HepG2 (cell line): ENCODE results near the gene DIAPH3. TPM values are rescaled to one million over a fixed set of nuclear protein-coding genes. Genes with fewer than 3 reads are reported as not detected.

Experiments
- ATAC-seq: fragments of 200-7000 bp; cut with Tn5 transposase; 3 replicates; pipeline ENCODE4 v1.9.1; 2020; ENCODE audit warnings: mild to moderate bottlenecking, moderate library complexity
- BruUV-seq: library from RNA; stranded (reverse); fragments of 400-500 nt; replicated peaks from 2 replicates; lab custom pipeline; 2021; lab: Mats Ljungman, UMichigan
- CTCF ChIA-PET: fragments of 300-600 bp; formaldehyde crosslinking; extraction: SDS; loops from one replicate; lab custom pipeline; 2021; ENCODE audit warnings: low total read pairs, inconsistent platforms, low intra/inter-chr PET ratio; lab: Yijun Ruan, JAX
- POLR2A ChIA-PET: fragments of 350-600 bp; sonication (Branson Sonifier 250); formaldehyde crosslinking; loops from one replicate; lab custom pipeline; 2020; ENCODE audit warnings: antibody characterized with exemption, inconsistent platforms; lab: Yijun Ruan, JAX
- DNase-seq: peaks from one replicate; pipeline ENCODE4 v3.0.0-alpha.2; 2015; ENCODE audit warnings: low spot score
- FAIRE-seq: peaks from 3 replicates; lab custom pipeline; 2011; peaks lifted over from hg19 to GRCh38; lab: Jason Lieb, UNC
- H2AFZ ChIP-seq: one replicate; pipeline ENCODE4 v1.6.1; 2011; ENCODE audit warnings: low read length, inconsistent platforms
- H3K27ac ChIP-seq: fragments of 300-600 bp; 3 replicates; pipeline ENCODE4 v1.8.0; 2011; ENCODE audit warnings: mixed run types, mild to moderate bottlenecking, mixed read lengths, low read length, inconsistent platforms; ENCODE audit not compliant: insufficient read depth; ENCODE audit errors: extremely low read length
- H3K27me3 ChIP-seq, 2 experiments: fragments of 200-600 bp in 1 of 2; 2 replicates in 1 of 2; 3 replicates in 1 of 2; pipeline versions ENCODE4 v1.6.0 to v1.8.0; 2011; ENCODE audit warnings: low read length in 2 of 2, mild to moderate bottlenecking in 2 of 2, moderate library complexity in 2 of 2, inconsistent platforms in 1 of 2; ENCODE audit not compliant: insufficient read depth in 2 of 2, control insufficient read depth in 1 of 2
- H3K36me3 ChIP-seq, 2 experiments: fragments of 200-600 bp in 1 of 2; replicated peaks in 1 of 2; 2 replicates in 1 of 2; 3 replicates in 1 of 2; pipeline versions ENCODE4 v1.5.1 to v1.8.0; 2011; ENCODE audit warnings: low read length in 2 of 2, inconsistent platforms in 1 of 2; ENCODE audit not compliant: insufficient read depth in 2 of 2, control insufficient read depth in 1 of 2
- H3K4me1 ChIP-seq: 2 replicates; pipeline ENCODE4 v1.5.1; 2012; ENCODE audit warnings: low read length, inconsistent platforms; ENCODE audit not compliant: insufficient read depth
- H3K4me2 ChIP-seq: 2 replicates; pipeline ENCODE4 v1.6.0; 2011; ENCODE audit warnings: low read depth, low read length, inconsistent platforms
- H3K4me3 ChIP-seq, 3 experiments: fragments of 200-600 bp in 1 of 3; sonication (generic), shearing (Covaris generic) in 1 of 3; replicated peaks in 1 of 3; 2 replicates each; pipeline ENCODE4 v1.5.1; 2011 to 2016; ENCODE audit warnings: low read length in 3 of 3, inconsistent platforms in 2 of 3, low read depth in 2 of 3, mild to moderate bottlenecking in 2 of 3, control low read depth in 1 of 3, mixed read lengths in 1 of 3; ENCODE audit not compliant: insufficient read depth in 1 of 3
- H3K79me2 ChIP-seq: one replicate; pipeline ENCODE4 v1.6.1; 2011; ENCODE audit warnings: low read length, inconsistent platforms; ENCODE audit not compliant: insufficient read depth
- H3K9ac ChIP-seq: 2 replicates; pipeline ENCODE4 v1.6.0; 2011; ENCODE audit warnings: mild to moderate bottlenecking, low read depth, low read length, inconsistent platforms; ENCODE audit not compliant: insufficient read depth
- H3K9me3 ChIP-seq: 2 replicates; pipeline ENCODE4 v1.5.1; 2012; ENCODE audit warnings: mild to moderate bottlenecking, low read length
- H4K20me1 ChIP-seq: 2 replicates; pipeline ENCODE4 v1.6.0; 2011; ENCODE audit warnings: inconsistent platforms, mild to moderate bottlenecking, low read length, moderate library complexity; ENCODE audit not compliant: insufficient read depth
- GABPB1 ChIP-seq: IDR thresholded peaks from 2 replicates; pipeline ENCODE4 v1.6.1; 2016; ENCODE audit warnings: mild to moderate bottlenecking, missing genetic modification reagents, moderate library complexity, missing compliant biosample characterization
- GATAD2A ChIP-seq: IDR thresholded peaks from 2 replicates; pipeline ENCODE4 v1.6.1; 2016
- HES4 ChIP-seq: sonication (generic); formaldehyde crosslinking; IDR thresholded peaks from 2 replicates; pipeline ENCODE4 v1.9.0; 2021; ENCODE audit warnings: mild to moderate bottlenecking, missing genetic modification reagents, borderline replicate concordance
- PAF1 ChIP-seq: IDR thresholded peaks from 2 replicates; pipeline ENCODE4 v1.6.1; 2016; ENCODE audit warnings: missing genetic modification reagents, missing compliant biosample characterization
- SMAD9 ChIP-seq: sonication (generic); formaldehyde crosslinking; IDR thresholded peaks from 2 replicates; pipeline ENCODE4 v1.5.1; 2020; ENCODE audit warnings: mild to moderate bottlenecking, missing genetic modification reagents
- U2AF2 ChIP-seq: fragments of 200-400 bp; formaldehyde crosslinking; IDR thresholded peaks from 2 replicates; pipeline ENCODE4 v1.6.1; 2017; ENCODE audit warnings: low read depth, mild to moderate bottlenecking, low read length
- ZMYM4 ChIP-seq: sonication (generic); formaldehyde crosslinking; IDR thresholded peaks from 2 replicates; pipeline ENCODE4 v1.8.1; 2023; ENCODE audit warnings: mild to moderate bottlenecking, missing genetic modification reagents
- ZNF670 ChIP-seq: sonication (generic); formaldehyde crosslinking; IDR thresholded peaks from 2 replicates; pipeline ENCODE4 v1.8.0; 2022; ENCODE audit warnings: mild to moderate bottlenecking, missing genetic modification reagents, borderline replicate concordance
- ZNF83 ChIP-seq: sonication (generic); formaldehyde crosslinking; IDR thresholded peaks from 2 replicates; pipeline ENCODE4 v1.4.0; 2020; ENCODE audit warnings: missing genetic modification reagents, mild to moderate bottlenecking, borderline replicate concordance
- ZSCAN31 ChIP-seq: sonication (generic); formaldehyde crosslinking; IDR thresholded peaks from 2 replicates; pipeline ENCODE4 v1.5.0; 2020; ENCODE audit warnings: low read depth, mild to moderate bottlenecking, missing genetic modification reagents
- WGBS: methylation state at CpG from one replicate; pipeline ENCODE4 v1.1.6; 2017; ENCODE audit warnings: low lambda C conversion rate; 5-methylcytosine and 5-hydroxymethylcytosine counted together
- in situ Hi-C: cut with HindIII; loops from 2 replicates; pipeline ENCODE4 v1.10.0; 2017; ENCODE audit warnings: low pct_unique_long_range_greater_than_20kb; ENCODE audit not compliant: extremely low pct_ligation_motif_present
- intact Hi-C: fragments of 100-400 bp; cut with micrococcal nuclease; formaldehyde crosslinking; loops from one replicate; pipeline ENCODE4 v1.10.0; 2022; ENCODE audit not compliant: unreplicated experiment
- polyA plus RNA-seq, 8 experiments: library from polyadenylated mRNA; depleted of rRNA in 3 of 8; stranded (reverse) in 7 of 8; unstranded in 1 of 8; fragments of >200 nt; fragmentation: Illumina TruSeq in 4 of 8; extraction: Trizol in 4 of 8; gene quantifications; 2 replicates each; pipeline versions ENCODE4 v1.2.1 to v1.2.3, GENCODE V29; 2011 to 2016; ENCODE audit warnings: low read depth in 4 of 8, missing spikeins in 1 of 8, mixed read lengths in 1 of 8; ENCODE audit not compliant: insufficient read depth in 1 of 8
- total RNA-seq, 5 experiments: library from RNA; depleted of rRNA; stranded (reverse); fragments of >200 nt; fragmentation: Illumina TruSeq; extraction: Trizol; gene quantifications; 2 replicates each; pipeline ENCODE4 v1.2.3, GENCODE V29; 2016; ENCODE audit warnings: low read depth in 1 of 5
- TF ChIP-seq, protein P1 (sequence below): sonication (generic); formaldehyde crosslinking; IDR thresholded peaks from 2 replicates; pipeline ENCODE4 v1.4.0; 2020; ENCODE audit warnings: mild to moderate bottlenecking, missing genetic modification reagents
- TF ChIP-seq, protein P2 (sequence below): IDR thresholded peaks from 2 replicates; pipeline ENCODE4 v1.6.1; 2018; ENCODE audit warnings: missing genetic modification reagents, mild to moderate bottlenecking, missing compliant biosample characterization
- TF ChIP-seq, protein P3 (sequence below): IDR thresholded peaks from 2 replicates; pipeline ENCODE4 v1.4.0; 2020; ENCODE audit warnings: mild to moderate bottlenecking, missing genetic modification reagents

DIAPH3 gene
- total and polyA plus RNA-seq, 2 of the 13 experiments (the other 11 are each of a cell fraction or from before 2014, with no cell fraction given), result 4.0 to 9.3 TPM

DNA sequence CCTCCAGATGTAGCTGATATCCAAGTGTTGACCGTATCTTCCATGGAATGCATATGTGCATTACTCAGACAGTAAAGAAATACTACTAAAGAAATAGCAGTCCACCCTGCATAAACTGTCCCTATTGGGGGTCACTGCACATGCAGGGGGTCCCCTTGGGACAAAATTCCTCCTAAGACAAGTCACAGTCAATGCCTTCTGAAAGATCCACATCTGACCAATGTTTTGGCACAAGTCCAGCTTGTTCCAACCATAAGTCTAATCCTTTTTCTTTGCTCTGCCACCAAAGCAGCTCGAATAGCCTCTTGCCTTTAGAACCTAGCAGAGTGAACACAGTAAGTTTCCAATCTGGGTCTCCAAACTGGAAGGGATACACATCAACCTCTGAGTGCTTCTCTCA is 87.9 kb downstream of the DIAPH3 start (continued):
- TF ChIP-seq, protein P1, sequence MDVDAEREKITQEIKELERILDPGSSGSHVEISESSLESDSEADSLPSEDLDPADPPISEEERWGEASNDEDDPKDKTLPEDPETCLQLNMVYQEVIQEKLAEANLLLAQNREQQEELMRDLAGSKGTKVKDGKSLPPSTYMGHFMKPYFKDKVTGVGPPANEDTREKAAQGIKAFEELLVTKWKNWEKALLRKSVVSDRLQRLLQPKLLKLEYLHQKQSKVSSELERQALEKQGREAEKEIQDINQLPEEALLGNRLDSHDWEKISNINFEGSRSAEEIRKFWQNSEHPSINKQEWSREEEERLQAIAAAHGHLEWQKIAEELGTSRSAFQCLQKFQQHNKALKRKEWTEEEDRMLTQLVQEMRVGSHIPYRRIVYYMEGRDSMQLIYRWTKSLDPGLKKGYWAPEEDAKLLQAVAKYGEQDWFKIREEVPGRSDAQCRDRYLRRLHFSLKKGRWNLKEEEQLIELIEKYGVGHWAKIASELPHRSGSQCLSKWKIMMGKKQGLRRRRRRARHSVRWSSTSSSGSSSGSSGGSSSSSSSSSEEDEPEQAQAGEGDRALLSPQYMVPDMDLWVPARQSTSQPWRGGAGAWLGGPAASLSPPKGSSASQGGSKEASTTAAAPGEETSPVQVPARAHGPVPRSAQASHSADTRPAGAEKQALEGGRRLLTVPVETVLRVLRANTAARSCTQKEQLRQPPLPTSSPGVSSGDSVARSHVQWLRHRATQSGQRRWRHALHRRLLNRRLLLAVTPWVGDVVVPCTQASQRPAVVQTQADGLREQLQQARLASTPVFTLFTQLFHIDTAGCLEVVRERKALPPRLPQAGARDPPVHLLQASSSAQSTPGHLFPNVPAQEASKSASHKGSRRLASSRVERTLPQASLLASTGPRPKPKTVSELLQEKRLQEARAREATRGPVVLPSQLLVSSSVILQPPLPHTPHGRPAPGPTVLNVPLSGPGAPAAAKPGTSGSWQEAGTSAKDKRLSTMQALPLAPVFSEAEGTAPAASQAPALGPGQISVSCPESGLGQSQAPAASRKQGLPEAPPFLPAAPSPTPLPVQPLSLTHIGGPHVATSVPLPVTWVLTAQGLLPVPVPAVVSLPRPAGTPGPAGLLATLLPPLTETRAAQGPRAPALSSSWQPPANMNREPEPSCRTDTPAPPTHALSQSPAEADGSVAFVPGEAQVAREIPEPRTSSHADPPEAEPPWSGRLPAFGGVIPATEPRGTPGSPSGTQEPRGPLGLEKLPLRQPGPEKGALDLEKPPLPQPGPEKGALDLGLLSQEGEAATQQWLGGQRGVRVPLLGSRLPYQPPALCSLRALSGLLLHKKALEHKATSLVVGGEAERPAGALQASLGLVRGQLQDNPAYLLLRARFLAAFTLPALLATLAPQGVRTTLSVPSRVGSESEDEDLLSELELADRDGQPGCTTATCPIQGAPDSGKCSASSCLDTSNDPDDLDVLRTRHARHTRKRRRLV, result no peak
- TF ChIP-seq ZNF83 (no peak), GATAD2A (CRISPR knock-in tag) (no peak), HES4 (CRISPR knock-in tag) (no peak)
- TF ChIP-seq, protein P2, sequence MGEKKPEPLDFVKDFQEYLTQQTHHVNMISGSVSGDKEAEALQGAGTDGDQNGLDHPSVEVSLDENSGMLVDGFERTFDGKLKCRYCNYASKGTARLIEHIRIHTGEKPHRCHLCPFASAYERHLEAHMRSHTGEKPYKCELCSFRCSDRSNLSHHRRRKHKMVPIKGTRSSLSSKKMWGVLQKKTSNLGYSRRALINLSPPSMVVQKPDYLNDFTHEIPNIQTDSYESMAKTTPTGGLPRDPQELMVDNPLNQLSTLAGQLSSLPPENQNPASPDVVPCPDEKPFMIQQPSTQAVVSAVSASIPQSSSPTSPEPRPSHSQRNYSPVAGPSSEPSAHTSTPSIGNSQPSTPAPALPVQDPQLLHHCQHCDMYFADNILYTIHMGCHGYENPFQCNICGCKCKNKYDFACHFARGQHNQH (CRISPR knock-in tag), result no peak
- TF ChIP-seq, all 625 proteins: peak for 0

DNA sequence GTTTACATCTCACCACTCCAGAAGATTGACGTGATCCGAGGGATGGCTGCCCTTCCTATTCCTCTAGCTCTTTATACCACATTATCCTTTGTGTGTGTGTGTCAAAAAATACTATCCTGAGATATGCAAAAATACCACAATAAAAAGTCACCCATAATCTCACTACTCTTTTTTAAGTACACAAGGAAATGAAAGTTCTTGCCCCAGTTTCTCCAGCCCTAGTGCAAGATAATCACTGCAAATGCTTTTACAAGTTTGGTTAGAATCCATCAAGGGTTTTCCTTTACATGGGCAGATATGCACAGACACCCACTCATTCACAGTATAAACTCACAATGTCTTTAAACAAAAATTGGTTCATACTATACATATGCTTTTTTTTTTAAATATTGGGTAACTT is 89.3 kb downstream of the DIAPH3 start:
- in situ Hi-C loops, result no loop called here
- no peaks in the 10 kb centered on the region for H3K79me2 ChIP-seq
- TF ChIP-seq ZSCAN31 (CRISPR knock-in tag), result no peak
- no peak for TF ChIP-seq SMAD9 (CRISPR knock-in tag)
- no peak for TF ChIP-seq ZMYM4 (CRISPR knock-in tag)
- TF ChIP-seq PAF1 (CRISPR knock-in tag), result no peak
- no peak for TF ChIP-seq U2AF2
- TF ChIP-seq, protein P3, sequence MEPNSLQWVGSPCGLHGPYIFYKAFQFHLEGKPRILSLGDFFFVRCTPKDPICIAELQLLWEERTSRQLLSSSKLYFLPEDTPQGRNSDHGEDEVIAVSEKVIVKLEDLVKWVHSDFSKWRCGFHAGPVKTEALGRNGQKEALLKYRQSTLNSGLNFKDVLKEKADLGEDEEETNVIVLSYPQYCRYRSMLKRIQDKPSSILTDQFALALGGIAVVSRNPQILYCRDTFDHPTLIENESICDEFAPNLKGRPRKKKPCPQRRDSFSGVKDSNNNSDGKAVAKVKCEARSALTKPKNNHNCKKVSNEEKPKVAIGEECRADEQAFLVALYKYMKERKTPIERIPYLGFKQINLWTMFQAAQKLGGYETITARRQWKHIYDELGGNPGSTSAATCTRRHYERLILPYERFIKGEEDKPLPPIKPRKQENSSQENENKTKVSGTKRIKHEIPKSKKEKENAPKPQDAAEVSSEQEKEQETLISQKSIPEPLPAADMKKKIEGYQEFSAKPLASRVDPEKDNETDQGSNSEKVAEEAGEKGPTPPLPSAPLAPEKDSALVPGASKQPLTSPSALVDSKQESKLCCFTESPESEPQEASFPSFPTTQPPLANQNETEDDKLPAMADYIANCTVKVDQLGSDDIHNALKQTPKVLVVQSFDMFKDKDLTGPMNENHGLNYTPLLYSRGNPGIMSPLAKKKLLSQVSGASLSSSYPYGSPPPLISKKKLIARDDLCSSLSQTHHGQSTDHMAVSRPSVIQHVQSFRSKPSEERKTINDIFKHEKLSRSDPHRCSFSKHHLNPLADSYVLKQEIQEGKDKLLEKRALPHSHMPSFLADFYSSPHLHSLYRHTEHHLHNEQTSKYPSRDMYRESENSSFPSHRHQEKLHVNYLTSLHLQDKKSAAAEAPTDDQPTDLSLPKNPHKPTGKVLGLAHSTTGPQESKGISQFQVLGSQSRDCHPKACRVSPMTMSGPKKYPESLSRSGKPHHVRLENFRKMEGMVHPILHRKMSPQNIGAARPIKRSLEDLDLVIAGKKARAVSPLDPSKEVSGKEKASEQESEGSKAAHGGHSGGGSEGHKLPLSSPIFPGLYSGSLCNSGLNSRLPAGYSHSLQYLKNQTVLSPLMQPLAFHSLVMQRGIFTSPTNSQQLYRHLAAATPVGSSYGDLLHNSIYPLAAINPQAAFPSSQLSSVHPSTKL (CRISPR knock-in tag), result no peak
- no peak for TF ChIP-seq GABPB1 (CRISPR knock-in tag)
- TF ChIP-seq ZNF670, result no peak

More for the DNA sequence above, 89.3 kb downstream of the DIAPH3 start:
- Histone ChIP-seq H3K27me3 (no peaks in the 10 kb centered on the region), H3K4me1 (no peaks in the 10 kb centered on the region), H3K36me3 (no peaks in the 10 kb centered on the region), H4K20me1 (no peaks in the 10 kb centered on the region), H3K9me3 (no peaks in the 10 kb centered on the region), H3K9ac (no peak overlapping the region), H3K4me2 (no peak overlapping the region), H3K27ac (no peak overlapping the region), H2AFZ (no peak overlapping the region), H3K4me3 (no peak overlapping the region)
- no peak for ATAC-seq
- no peak for FAIRE-seq
- CTCF ChIA-PET, result no interaction called here
- no TSS peak for BruUV-seq
- 98% methylated on average over 2 of the region's 2 CpGs for WGBS
- intact Hi-C loops, result no loop called here
- DNase-seq, result no peak
- POLR2A ChIA-PET, result no interaction called here
